Keratinocyte (primary cell): ENCODE data around the gene TBC1D30. TPM values are rescaled to one million over a fixed set of nuclear protein-coding genes. Genes with fewer than 3 reads are reported as not detected.

Experiments used
- DNase-seq: peaks from one replicate; pipeline ENCODE4 v3.0.0-alpha.2; 2011; ENCODE audit warnings: low read depth, missing footprints, low spot score
- FAIRE-seq: peaks from 2 replicates; lab custom pipeline; 2011; peaks lifted over from hg19 to GRCh38; lab: Jason Lieb, UNC
- H2AFZ ChIP-seq: 2 replicates; pipeline ENCODE4 v1.6.0; 2012; ENCODE audit warnings: low read length, control low read depth, inconsistent platforms; ENCODE audit not compliant: control insufficient read depth
- H3K27ac ChIP-seq: 2 replicates; pipeline ENCODE4 v1.5.1; 2011; ENCODE audit warnings: low read length; ENCODE audit not compliant: control insufficient read depth, insufficient read depth
- H3K27me3 ChIP-seq: 3 replicates; pipeline ENCODE4 v1.6.0; 2011; ENCODE audit warnings: low read length; ENCODE audit not compliant: control insufficient read depth, insufficient read depth; ENCODE audit errors: extremely low read depth
- H3K36me3 ChIP-seq, 2 experiments: 2 replicates in 1 of 2; 3 replicates in 1 of 2; pipeline ENCODE4 v1.5.1; 2011; ENCODE audit warnings: low read length in 2 of 2, mild to moderate bottlenecking in 1 of 2; ENCODE audit not compliant: control insufficient read depth in 2 of 2, insufficient read depth in 2 of 2; ENCODE audit errors: extremely low read depth in 1 of 2
- H3K4me1 ChIP-seq: 3 replicates; pipeline ENCODE4 v1.5.1; 2011; ENCODE audit warnings: low read length; ENCODE audit not compliant: control insufficient read depth, insufficient read depth; ENCODE audit errors: extremely low read depth
- H3K4me2 ChIP-seq: 3 replicates; pipeline ENCODE4 v1.6.0; 2011; ENCODE audit warnings: low read depth, low read length; ENCODE audit not compliant: control insufficient read depth, insufficient read depth; ENCODE audit errors: extremely low read depth
- H3K4me3 ChIP-seq, 3 experiments: fragments of 200-600 bp in 1 of 3; sonication (generic) in 1 of 3; 2 replicates in 2 of 3; 3 replicates in 1 of 3; pipeline ENCODE4 v1.5.1; 2011 to 2016; ENCODE audit warnings: low read length in 3 of 3, mild to moderate bottlenecking in 3 of 3, control low read depth in 2 of 3, inconsistent platforms in 1 of 3, low read depth in 1 of 3, mixed read lengths in 1 of 3, mixed run types in 1 of 3, moderate library complexity in 1 of 3; ENCODE audit not compliant: control insufficient read depth in 2 of 3, insufficient read depth in 2 of 3; ENCODE audit errors: extremely low read depth in 1 of 3
- H3K79me2 ChIP-seq: 2 replicates; pipeline ENCODE4 v1.6.0; 2012; ENCODE audit warnings: low read length; ENCODE audit not compliant: control insufficient read depth, insufficient read depth
- H3K9ac ChIP-seq: 3 replicates; pipeline ENCODE4 v1.6.0; 2011; ENCODE audit warnings: low read length; ENCODE audit not compliant: control insufficient read depth, insufficient read depth; ENCODE audit errors: extremely low read depth
- H3K9me1 ChIP-seq: 3 replicates; pipeline ENCODE4 v1.6.0; 2011; ENCODE audit warnings: low read length; ENCODE audit not compliant: control insufficient read depth, insufficient read depth; ENCODE audit errors: extremely low read depth
- H3K9me3 ChIP-seq: 2 replicates; pipeline ENCODE4 v1.5.1; 2012; ENCODE audit warnings: low read depth, low read length; ENCODE audit not compliant: control insufficient read depth
- H4K20me1 ChIP-seq: 3 replicates; pipeline ENCODE4 v1.6.0; 2011; ENCODE audit warnings: low read length; ENCODE audit not compliant: control insufficient read depth, insufficient read depth; ENCODE audit errors: extremely low read depth
- EZH2 ChIP-seq: IDR thresholded peaks from one replicate; pipeline ENCODE4 v1.6.1; 2012; ENCODE audit warnings: inconsistent platforms, mild to moderate bottlenecking, low read length, moderate library complexity
- dilution Hi-C: fragments of 300-500 bp; cut with MboI; formaldehyde crosslinking; loops from one replicate; pipeline ENCODE4 v1.7.0; 2020; ENCODE audit warnings: low sequenced_read_pairs; ENCODE audit not compliant: extremely low pct_ligation_motif_present
- polyA plus RNA-seq, 5 experiments: library from polyadenylated mRNA; depleted of rRNA in 3 of 5; stranded (reverse) in 3 of 5; stranded (forward) in 1 of 5; unstranded in 1 of 5; fragments of >200 nt; gene quantifications; 1 replicate in 1 of 5; 2 replicates in 3 of 5; 3 replicates in 1 of 5; pipeline versions ENCODE4 v1.2.1 to v1.2.3, GENCODE V29; 2011 to 2012; ENCODE audit warnings: missing spikeins in 2 of 5, low read depth in 1 of 5, low replicate concordance in 1 of 5
- TF ChIP-seq, protein P1 (sequence below), 3 experiments: IDR thresholded peaks in 1 of 3; conservative IDR thresholded peaks in 1 of 3; optimal IDR thresholded peaks in 1 of 3; 2 replicates in 2 of 3; 3 replicates in 1 of 3; pipeline versions ENCODE3 to v1.5.1; 2011; ENCODE audit warnings: low read length in 3 of 3, mild to moderate bottlenecking in 3 of 3, moderate library complexity in 2 of 3, control low read depth in 1 of 3, inconsistent platforms in 1 of 3; ENCODE audit not compliant: insufficient read depth in 2 of 3; ENCODE audit errors: extremely low read depth in 1 of 3

TBC1D30 gene
- polyA plus RNA-seq, 1 donor (not counting 4 experiments of a cell fraction or from before 2014, with no cell fraction given), result 0.50 TPM

DNA sequence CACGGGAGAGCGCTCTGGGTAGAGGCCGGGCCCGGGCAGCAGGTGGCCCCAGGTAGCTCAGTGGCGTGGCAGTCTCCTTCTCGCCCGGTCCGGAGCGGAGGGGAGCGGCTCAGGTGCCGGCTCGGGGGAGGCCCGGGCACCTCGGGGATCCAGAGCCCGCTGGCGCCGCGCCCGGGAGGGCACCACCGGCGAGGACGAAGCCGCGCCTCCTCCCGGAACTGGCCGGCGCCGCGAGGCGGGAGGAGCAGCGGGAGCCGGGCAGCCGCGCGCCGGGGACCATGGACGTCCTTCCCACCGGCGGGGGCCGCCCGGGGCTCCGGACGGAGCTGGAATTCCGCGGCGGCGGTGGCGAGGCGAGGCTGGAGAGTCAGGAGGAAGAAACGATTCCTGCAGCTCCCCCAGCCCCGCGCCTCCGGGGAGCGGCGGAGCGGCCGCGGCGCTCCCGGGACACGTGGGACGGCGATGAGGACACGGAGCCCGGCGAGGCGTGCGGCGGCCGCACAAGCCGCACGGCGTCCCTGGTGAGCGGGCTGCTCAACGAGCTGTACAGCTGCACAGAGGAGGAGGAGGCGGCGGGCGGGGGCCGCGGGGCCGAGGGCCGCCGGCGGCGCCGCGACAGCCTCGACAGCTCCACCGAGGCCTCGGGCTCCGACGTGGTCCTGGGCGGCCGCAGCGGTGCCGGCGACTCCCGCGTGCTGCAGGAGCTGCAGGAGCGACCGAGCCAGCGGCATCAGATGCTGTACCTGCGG lies 43.7 kb upstream of the TBC1D30 start:
- peak overlapping the region; percentile 9 for H3K9ac ChIP-seq
- TF ChIP-seq, protein P1, sequence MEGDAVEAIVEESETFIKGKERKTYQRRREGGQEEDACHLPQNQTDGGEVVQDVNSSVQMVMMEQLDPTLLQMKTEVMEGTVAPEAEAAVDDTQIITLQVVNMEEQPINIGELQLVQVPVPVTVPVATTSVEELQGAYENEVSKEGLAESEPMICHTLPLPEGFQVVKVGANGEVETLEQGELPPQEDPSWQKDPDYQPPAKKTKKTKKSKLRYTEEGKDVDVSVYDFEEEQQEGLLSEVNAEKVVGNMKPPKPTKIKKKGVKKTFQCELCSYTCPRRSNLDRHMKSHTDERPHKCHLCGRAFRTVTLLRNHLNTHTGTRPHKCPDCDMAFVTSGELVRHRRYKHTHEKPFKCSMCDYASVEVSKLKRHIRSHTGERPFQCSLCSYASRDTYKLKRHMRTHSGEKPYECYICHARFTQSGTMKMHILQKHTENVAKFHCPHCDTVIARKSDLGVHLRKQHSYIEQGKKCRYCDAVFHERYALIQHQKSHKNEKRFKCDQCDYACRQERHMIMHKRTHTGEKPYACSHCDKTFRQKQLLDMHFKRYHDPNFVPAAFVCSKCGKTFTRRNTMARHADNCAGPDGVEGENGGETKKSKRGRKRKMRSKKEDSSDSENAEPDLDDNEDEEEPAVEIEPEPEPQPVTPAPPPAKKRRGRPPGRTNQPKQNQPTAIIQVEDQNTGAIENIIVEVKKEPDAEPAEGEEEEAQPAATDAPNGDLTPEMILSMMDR (optimal IDR thresholded peaks at IDR 0.05 in 1 of 3, IDR thresholded peaks at IDR 0.05 in 1 of 3, conservative IDR thresholded peaks at IDR 0.05 in 1 of 3; ENCODE audit: extremely low read depth in 1 of 3, insufficient read depth in 2 of 3, low read length in 3 of 3), result peak in 1 of 3 experiments; percentile 30
- TF ChIP-seq EZH2, result peak; percentile 33
- DNase-seq (no peak), FAIRE-seq (no peak)
- H3K9me3 ChIP-seq, result peaks cover 2% of the 10 kb centered on the region
- peaks cover 4% of the 10 kb centered on the region for H3K4me1 ChIP-seq
- no peaks in the 10 kb centered on the region for H3K79me2 ChIP-seq
- H3K27ac ChIP-seq, result no peak overlapping the region
- H3K36me3 ChIP-seq, result no peaks in the 10 kb centered on the region
- peak overlapping the region; percentile 76 for H3K4me2 ChIP-seq
- peak overlapping the region; percentile 12 for H2AFZ ChIP-seq
- H4K20me1 ChIP-seq, result no peaks in the 10 kb centered on the region
- no peaks in the 10 kb centered on the region for H3K9me1 ChIP-seq
- dilution Hi-C loops, result no loop called here
- H3K27me3 ChIP-seq, result peaks cover 44% of the 10 kb centered on the region
- peak overlapping the region; percentile 37 to 65 (median 54) for H3K4me3 ChIP-seq

DNA sequence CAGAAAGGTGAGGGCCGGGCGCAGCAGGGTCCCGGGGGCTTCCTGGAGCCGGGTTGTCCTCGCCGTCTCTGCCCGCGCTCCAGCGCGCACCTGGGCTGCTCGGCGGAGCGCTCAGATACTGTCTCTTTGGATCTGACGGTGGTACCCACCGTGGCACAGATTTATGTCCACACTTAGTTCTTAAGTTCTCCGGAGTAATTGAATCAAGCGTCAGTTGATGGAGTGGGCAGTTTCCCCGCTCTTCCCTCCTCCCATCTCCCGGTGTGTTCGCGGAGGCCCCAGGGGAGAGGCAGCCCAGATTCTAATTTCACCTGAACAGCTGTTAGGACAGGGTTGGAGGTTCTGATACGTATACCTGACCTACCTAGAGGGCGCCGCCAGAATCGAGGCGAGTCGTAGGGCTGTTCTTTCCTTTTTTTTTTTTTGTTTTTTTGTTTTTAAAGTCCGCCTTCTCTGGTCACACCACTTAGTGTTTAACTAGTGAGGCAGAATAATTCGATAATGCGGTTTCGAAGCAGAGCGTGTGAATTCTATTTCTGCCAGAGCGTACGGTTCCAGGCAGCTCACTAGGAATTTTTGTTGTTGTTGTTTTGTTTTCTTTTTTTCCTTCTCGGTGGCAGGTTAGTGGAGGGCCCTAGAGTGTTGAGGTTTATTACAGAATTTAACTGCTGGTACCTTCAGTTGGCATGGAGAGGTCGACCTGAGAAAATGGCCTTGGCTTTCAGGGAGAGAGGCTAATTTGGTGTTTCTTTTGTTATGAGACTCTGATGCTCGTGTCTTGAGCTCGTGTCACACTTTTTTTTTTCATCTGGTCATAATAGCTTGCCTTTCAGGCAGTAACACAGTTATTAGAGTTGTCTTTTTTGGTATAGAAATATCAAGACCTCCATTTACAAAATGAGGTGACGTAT lies 42.9 kb upstream of the TBC1D30 start:
- H2AFZ ChIP-seq, result peak overlapping the region; percentile 19
- peak overlapping the region; percentile 28 for H3K9ac ChIP-seq
- no peaks in the 10 kb centered on the region for H3K36me3 ChIP-seq
- H3K4me1 ChIP-seq, result peaks cover 4% of the 10 kb centered on the region
- no peaks in the 10 kb centered on the region for H3K79me2 ChIP-seq
- peak overlapping the region; percentile 76 for H3K4me2 ChIP-seq
- H3K27ac ChIP-seq, result no peak overlapping the region
- peaks cover 44% of the 10 kb centered on the region for H3K27me3 ChIP-seq
- no peaks in the 10 kb centered on the region for H3K9me3 ChIP-seq
- dilution Hi-C loops, result no loop called here
- FAIRE-seq (no peak), DNase-seq (no peak)
- no peaks in the 10 kb centered on the region for H3K9me1 ChIP-seq
- no peaks in the 10 kb centered on the region for H4K20me1 ChIP-seq
- H3K4me3 ChIP-seq, result peak overlapping the region; percentile 37 to 65 (median 54)
- TF ChIP-seq, protein P1 (optimal IDR thresholded peaks at IDR 0.05 in 1 of 3, IDR thresholded peaks at IDR 0.05 in 1 of 3, conservative IDR thresholded peaks at IDR 0.05 in 1 of 3; ENCODE audit: extremely low read depth in 1 of 3, insufficient read depth in 2 of 3, low read length in 3 of 3), result peak in 1 of 3 experiments; percentile 19
- TF ChIP-seq EZH2, result peak; percentile 88
